GM21423 (cell line): ENCODE data around the gene HSPA12B.

Experiments used
- ATAC-seq: cut with Tn5 transposase; IDR thresholded peaks from one replicate; pipeline ENCODE4 v1.9.1; 2021; ENCODE audit warnings: mild to moderate bottlenecking, moderate library complexity; ENCODE audit not compliant: unreplicated experiment

The HSPA12B gene

GRCh38 chr20:3747471-3747870 is 15.0 kb downstream of the HSPA12B start:
- no peak for ATAC-seq

DNA sequence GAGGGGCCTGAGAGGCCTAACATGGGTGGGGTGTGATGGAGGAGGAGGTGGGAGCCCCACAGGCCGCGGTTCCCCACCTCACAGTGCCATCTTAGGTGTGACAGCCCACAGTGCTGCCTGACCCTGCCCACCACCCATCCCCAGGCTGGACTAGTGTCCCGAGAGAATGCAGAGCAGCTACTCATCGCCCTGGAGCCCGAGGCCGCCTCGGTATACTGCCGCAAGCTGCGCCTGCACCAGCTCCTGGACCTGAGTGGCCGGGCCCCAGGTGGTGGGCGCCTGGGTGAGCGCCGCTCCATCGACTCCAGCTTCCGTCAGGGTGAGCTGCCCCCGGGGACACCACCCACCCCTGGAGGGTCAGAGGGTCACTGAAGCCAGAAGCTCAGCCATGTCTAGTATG is 15.6 kb downstream of the HSPA12B start:
- no peak for ATAC-seq

DNA sequence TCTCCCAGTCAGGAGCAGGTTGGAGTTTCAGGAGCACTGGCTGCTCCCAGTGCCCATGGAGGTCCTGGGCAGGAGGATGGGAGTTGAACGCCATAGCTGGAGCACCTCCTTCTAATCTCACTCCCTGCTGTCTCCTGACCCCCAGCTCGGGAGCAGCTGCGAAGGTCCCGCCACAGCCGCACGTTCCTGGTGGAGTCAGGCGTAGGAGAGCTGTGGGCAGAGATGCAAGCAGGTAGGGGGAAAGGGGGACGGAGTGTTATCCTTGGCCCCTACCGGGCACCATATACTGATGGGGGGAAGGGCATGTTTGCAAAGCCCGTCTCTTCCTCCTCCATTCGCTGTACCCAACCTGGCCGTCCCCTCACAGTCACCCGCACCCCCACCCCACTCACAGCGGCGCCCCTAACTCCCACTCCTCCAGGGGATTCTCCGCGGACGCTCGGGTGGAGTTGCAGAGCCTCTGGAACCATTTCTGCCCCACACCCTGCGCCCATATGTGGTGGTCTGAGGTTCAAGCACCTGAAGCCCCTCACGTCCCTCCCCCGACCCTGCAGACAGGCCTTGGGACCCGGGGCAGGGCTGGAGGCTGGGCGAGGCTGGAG is 16.7 kb downstream of the HSPA12B start:
- ATAC-seq = no peak

- ATAC-seq = no peak
Observed at GRCh38 chr20:3749689-3750531, 17.4 kb downstream of the HSPA12B start.

GRCh38 chr20:3751305-3751674 is 18.8 kb downstream of the HSPA12B start:
- no peak for ATAC-seq

DNA sequence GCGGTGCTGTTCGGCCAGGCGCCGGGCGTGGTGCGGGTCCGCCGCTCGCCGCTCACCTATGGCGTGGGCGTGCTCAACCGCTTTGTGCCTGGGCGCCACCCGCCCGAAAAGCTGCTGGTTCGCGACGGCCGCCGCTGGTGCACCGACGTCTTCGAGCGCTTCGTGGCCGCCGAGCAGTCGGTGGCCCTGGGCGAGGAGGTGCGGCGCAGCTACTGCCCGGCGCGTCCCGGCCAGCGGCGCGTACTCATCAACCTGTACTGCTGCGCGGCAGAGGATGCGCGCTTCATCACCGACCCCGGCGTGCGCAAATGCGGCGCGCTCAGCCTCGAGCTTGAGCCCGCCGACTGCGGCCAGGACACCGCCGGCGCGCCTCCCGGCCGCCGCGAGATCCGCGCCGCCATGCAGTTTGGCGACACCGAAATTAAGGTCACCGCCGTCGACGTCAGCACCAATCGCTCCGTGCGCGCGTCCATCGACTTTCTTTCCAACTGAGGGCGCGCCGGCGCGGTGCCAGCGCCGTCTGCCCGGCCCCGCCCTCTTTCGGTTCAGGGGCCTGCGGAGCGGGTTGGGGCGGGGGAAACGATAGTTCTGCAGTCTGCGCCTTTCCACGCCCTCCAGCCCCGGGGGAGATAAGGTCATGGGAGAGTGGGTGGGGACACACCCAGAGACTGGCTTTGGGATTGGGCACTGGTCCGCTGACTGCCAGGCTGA is 19.3 kb downstream of the HSPA12B start:
- no peak for ATAC-seq

DNA sequence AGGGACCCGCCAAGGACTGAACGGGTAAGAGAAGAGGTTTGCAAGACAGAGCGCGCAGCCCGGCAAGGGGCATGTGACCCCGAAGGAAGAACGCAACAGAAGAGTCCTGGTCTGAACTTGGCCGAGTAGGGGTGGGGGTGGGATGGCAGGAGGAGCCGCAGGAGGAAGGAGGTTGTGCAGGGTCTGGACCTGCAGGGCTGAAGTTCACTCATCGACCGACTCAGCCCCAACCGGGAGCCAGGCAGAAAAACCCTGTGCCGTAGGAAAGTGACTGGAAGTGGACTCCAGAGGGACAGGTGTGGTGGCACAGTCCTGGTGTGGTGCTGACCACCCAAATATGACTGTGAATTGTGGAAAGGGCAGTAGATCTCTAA is 19.9 kb downstream of the HSPA12B start:
- no peak for ATAC-seq

GRCh38 chr20:3753098-3753497 is 20.6 kb downstream of the HSPA12B start:
- no peak for ATAC-seq

- ATAC-seq = no peak
Observed at GRCh38 chr20:3753501-3754275, 21.2 kb downstream of the HSPA12B start.

DNA sequence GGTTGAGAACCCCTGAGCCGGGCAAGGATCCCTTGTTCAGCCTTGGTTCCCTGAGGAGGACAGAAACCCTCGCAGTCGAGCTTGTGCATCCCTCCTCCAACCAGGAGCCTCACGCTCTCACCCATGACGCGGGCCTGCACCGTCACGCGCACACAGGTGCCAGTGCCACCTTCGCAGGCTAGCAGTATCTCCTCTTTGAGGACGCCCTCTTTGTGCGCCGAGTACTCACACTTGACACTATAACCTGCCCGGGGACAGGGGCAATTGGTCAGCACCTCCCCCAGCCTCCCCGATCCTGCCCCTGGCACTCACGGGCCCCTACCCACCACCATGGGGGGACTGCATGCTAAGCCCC is 21.8 kb downstream of the HSPA12B start:
- no peak for ATAC-seq

DNA sequence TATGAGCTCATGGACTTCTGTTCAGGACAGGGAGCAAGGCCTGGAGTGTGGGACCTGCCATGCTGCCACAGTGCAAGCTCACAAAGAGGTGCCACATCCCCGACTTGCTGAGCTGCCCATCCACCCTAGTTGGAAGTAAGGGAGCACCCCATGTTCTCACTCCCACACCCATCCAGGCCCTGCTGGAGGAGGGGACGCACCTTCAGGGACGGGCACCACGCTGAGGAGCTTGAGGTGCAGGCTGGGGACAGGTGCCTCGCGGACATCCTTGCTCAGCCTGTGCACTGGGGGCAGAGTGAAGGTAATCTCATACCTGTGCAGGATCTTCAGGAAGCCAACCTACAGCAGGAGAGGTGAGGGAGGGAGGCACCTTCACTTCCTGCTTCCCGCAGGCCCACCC is 22.8 kb downstream of the HSPA12B start:
- ATAC-seq = no peak

DNA sequence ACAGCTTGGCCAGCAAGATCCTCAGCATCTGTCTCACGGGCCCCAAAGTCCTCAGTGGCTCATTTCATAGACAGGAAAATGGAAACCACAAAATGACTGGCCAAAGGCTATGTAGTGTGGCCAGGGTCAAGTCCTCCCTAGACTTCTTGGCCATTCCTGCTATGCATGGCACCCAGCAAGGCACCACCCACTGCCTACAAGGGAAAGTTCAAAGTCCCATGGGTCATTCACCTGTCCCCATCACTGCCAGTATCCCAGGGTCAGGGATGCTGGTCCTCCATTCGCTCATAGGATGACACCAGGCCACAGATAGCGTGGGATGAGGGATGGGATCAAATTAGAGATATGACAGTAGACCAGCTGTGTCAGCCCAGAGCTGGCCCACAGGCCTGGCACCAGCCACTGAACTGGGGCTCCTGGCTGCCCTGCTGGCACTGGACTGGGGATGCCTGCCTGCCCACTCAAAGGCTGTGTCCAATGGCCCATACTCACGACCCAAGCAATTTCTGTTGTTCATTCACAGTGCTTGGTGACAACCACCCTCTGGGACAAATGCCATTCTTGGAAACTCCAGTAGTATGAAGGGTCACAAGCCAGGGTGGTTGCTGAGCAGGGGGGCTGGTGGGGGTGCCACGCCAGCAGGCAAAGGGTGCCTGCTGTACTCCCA is 23.5 kb downstream of the HSPA12B start:
- ATAC-seq = no peak

- no peak for ATAC-seq
Observed at GRCh38 chr20:3757268-3757667, 24.8 kb downstream of the HSPA12B start.

GRCh38 chr20:3758566-3758965 is 26.1 kb downstream of the HSPA12B start:
- no peak for ATAC-seq

GRCh38 chr20:3759316-3759823 is 26.9 kb downstream of the HSPA12B start:
- no peak for ATAC-seq

- no peak for ATAC-seq
Observed at GRCh38 chr20:3759884-3760283, 27.4 kb downstream of the HSPA12B start.

GRCh38 chr20:3760655-3761348 is 28.3 kb downstream of the HSPA12B start:
- ATAC-seq = peak; percentile 57

DNA sequence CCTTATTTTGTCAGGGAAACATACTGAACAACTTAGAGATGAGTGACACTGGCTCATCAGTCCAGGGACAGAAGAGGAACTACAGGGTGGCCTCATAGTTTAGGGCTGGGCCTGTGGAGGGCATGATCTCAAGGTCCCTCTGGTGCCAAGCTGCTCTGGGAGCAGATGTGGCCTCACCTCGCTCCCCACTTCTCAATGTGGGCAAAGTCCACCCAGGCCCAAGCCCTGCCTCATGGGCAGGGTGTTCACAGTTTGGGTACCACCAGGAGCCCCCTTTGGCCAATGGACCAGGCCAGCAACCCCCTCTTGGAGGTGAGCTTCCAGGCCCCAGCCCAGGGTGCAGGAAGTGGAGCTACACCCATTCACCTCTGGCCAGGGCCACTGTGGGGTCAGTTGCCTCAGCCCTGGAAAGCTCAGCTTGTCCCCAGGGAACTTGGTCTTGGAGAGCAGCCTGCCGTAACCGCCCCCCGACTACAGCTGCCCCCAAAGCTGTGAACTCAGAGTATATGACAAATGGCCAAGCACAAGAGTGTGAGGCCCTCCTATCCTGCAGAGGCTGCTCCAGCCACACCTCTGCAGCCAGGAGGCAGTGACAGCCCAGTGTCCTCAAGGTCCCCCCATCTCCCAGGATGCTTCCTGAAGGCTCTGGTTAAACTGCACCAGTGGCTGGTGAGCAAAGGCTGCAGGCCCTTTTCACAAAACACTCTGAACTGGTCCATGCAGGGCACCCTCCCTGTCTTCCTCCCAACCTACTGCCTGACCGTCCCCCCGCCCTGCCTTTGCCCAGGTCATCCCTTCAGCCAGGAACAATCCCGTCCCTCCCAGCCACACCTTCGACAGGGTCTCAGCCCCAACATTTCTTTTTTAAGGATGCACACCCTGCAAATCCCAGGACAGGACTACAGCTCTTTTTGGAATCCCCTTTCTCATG is 31.5 kb downstream of the HSPA12B start:
- ATAC-seq = no peak

DNA sequence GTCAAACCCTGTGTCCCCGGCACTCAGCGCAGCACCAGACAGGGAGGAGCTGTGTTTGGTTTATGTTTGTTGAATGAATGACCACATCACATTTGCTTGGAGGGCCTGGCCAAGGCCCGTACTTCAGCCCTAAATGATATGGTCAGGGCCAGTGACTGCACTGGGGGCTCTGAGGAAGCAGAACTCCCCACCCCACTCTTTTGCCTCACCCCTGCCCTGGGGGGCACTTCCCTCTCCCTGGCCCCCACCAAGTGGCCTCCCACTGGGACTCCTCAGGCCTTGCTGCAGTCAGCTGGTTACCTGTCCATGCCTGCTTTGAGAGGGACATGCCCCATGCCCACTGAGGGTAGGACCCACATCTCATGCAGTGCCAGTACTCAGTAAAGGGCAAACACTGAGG is 32.2 kb downstream of the HSPA12B start:
- ATAC-seq = no peak
